K562 (cell line): Measurements from ENCODE around the gene KRR1. TPM values are rescaled to one million over a fixed set of nuclear protein-coding genes. Genes with fewer than 3 reads are reported as not detected.

Source experiments
- ATAC-seq: fragments of 200-7000 bp; cut with Tn5 transposase; 3 replicates; pipeline ENCODE4 v1.9.1; 2020; ENCODE audit warnings: moderate library complexity
- BruUV-seq: library from RNA; stranded (reverse); fragments of 400-500 nt; replicated peaks from 2 replicates; lab custom pipeline; 2021; lab: Mats Ljungman, UMichigan
- CTCF ChIA-PET: fragments of 300-600 bp; formaldehyde crosslinking; extraction: SDS; loops from one replicate; lab custom pipeline; 2021; ENCODE audit warnings: low intra/inter-chr PET ratio; lab: Yijun Ruan, JAX
- POLR2A ChIA-PET: fragments of 300-600, 350-650 bp; sonication (Branson Sonifier 250); formaldehyde crosslinking; extraction: SDS; loops from one replicate; lab custom pipeline; 2021; ENCODE audit warnings: antibody characterized with exemption, inconsistent platforms; lab: Yijun Ruan, JAX
- DNase-seq, 4 experiments: peaks; one replicate each; pipeline versions ENCODE4 v3.0.0 to v3.0.0-alpha.2; 2011 to 2018; ENCODE audit warnings: low spot score in 3 of 4, mixed read lengths in 3 of 4; ENCODE audit errors: extremely low read depth in 1 of 4
- FAIRE-seq: peaks from 2 replicates; lab custom pipeline; 2011; peaks lifted over from hg19 to GRCh38; lab: Jason Lieb, UNC
- H2AFZ ChIP-seq: 2 replicates; pipeline ENCODE4 v1.6.0; 2011; ENCODE audit warnings: low read depth, low read length, control low read depth, inconsistent platforms
- H3K27ac ChIP-seq: fragments of 200-600 bp; 3 replicates; pipeline ENCODE4 v1.8.0; 2011; ENCODE audit warnings: low read depth, mild to moderate bottlenecking, control low read depth, inconsistent platforms, low read length, moderate library complexity, mixed read lengths; ENCODE audit errors: extremely low read depth
- H3K27me3 ChIP-seq, 2 experiments: fragments of 300-600 bp in 1 of 2; 2 replicates in 1 of 2; 3 replicates in 1 of 2; pipeline versions ENCODE4 v1.6.0 to v1.8.0; 2011; ENCODE audit warnings: inconsistent platforms in 2 of 2, low read length in 2 of 2, mild to moderate bottlenecking in 1 of 2, mixed read lengths in 1 of 2, moderate library complexity in 1 of 2; ENCODE audit not compliant: control insufficient read depth in 2 of 2, insufficient read depth in 2 of 2
- H3K36me3 ChIP-seq: fragments of 300-600 bp; 3 replicates; pipeline ENCODE4 v1.8.0; 2011; ENCODE audit warnings: mild to moderate bottlenecking, low read length, inconsistent platforms; ENCODE audit not compliant: control insufficient read depth, insufficient read depth
- H3K4me1 ChIP-seq, 2 experiments: fragments of 200-600 bp in 1 of 2; replicated peaks in 1 of 2; 2 replicates in 1 of 2; 3 replicates in 1 of 2; pipeline versions ENCODE4 v1.5.1 to v1.8.0; 2011; ENCODE audit warnings: inconsistent platforms in 2 of 2, low read length in 2 of 2, mild to moderate bottlenecking in 1 of 2, mixed read lengths in 1 of 2, moderate library complexity in 1 of 2; ENCODE audit not compliant: control insufficient read depth in 2 of 2, insufficient read depth in 2 of 2
- H3K4me2 ChIP-seq: 2 replicates; pipeline ENCODE4 v1.6.1; 2011; ENCODE audit warnings: low read length, control low read depth, inconsistent platforms, mixed read lengths; ENCODE audit not compliant: insufficient read depth
- H3K4me3 ChIP-seq: fragments of 200-600 bp; sonication (generic), shearing (Covaris generic); 2 replicates; pipeline ENCODE4 v1.5.1; 2016; ENCODE audit warnings: control low read depth, inconsistent platforms
- H3K79me2 ChIP-seq: fragments of 200-600 bp; 3 replicates; pipeline ENCODE4 v1.8.0; 2011; ENCODE audit warnings: low read length, inconsistent platforms; ENCODE audit not compliant: control insufficient read depth, insufficient read depth
- H3K9ac ChIP-seq, 2 experiments: 2 replicates each; pipeline versions ENCODE4 v1.6.0 to v1.6.1; 2011; ENCODE audit warnings: low read depth in 2 of 2, low read length in 2 of 2, control low read depth in 1 of 2, inconsistent platforms in 1 of 2, mild to moderate bottlenecking in 1 of 2, mixed read lengths in 1 of 2; ENCODE audit not compliant: insufficient read depth in 1 of 2
- H3K9me1 ChIP-seq: one replicate; pipeline ENCODE4 v1.6.0; 2011; ENCODE audit warnings: inconsistent platforms, mild to moderate bottlenecking, low read length, moderate library complexity; ENCODE audit not compliant: control insufficient read depth, insufficient read depth
- H3K9me3 ChIP-seq: replicated peaks from 2 replicates; pipeline ENCODE4 v1.5.1; 2011; ENCODE audit warnings: low read depth, low read length, inconsistent platforms; ENCODE audit not compliant: control insufficient read depth, insufficient read depth
- H4K20me1 ChIP-seq: replicated peaks from 2 replicates; pipeline ENCODE4 v1.6.1; 2011; ENCODE audit warnings: low read length, inconsistent platforms, mixed read lengths; ENCODE audit not compliant: control insufficient read depth, insufficient read depth
- BRCA1 ChIP-seq, 2 experiments: fragments of 450-650 bp in 1 of 2; sonication (generic) in 1 of 2; formaldehyde crosslinking in 1 of 2; IDR thresholded peaks; 2 replicates each; pipeline versions ENCODE4 v1.5.0 to v1.6.1; 2017 to 2020; ENCODE audit warnings: mild to moderate bottlenecking in 1 of 2, missing genetic modification reagents in 1 of 2
- CHAMP1 ChIP-seq: fragments of 450-650 bp; IDR thresholded peaks from 2 replicates; pipeline ENCODE4 v1.6.1; 2016; ENCODE audit warnings: mild to moderate bottlenecking
- CTBP1 ChIP-seq: fragments of 450-650 bp; IDR thresholded peaks from 2 replicates; pipeline ENCODE4 v1.6.1; 2016; ENCODE audit warnings: borderline replicate concordance
- HEY1 ChIP-seq: fragments of 250-450 bp; sonication (Bioruptor Pico); IDR thresholded peaks from 2 replicates; pipeline ENCODE4 v1.5.0; 2020; ENCODE audit warnings: mild to moderate bottlenecking, moderate library complexity, borderline replicate concordance
- NFYB ChIP-seq: IDR thresholded peaks from 2 replicates; pipeline ENCODE4 v1.6.1; 2011; ENCODE audit warnings: mild to moderate bottlenecking, moderate library complexity; ENCODE audit not compliant: insufficient read length; ENCODE audit errors: extremely low read depth
- PREB ChIP-seq: sonication (generic); formaldehyde crosslinking; IDR thresholded peaks from 2 replicates; pipeline ENCODE4 v1.8.1; 2023; ENCODE audit warnings: mild to moderate bottlenecking, missing genetic modification reagents
- RBM39 ChIP-seq: fragments of 200-400 bp; formaldehyde crosslinking; optimal IDR thresholded peaks from 2 replicates; pipeline ENCODE3; 2018; ENCODE audit warnings: low read depth, low read length
- TSC22D4 ChIP-seq: fragments of 450-650 bp; IDR thresholded peaks from 2 replicates; pipeline ENCODE4 v1.6.1; 2016; ENCODE audit warnings: missing genetic modification characterization, missing biosample characterization, control low read depth
- ZBED1 ChIP-seq: IDR thresholded peaks from 2 replicates; pipeline ENCODE4 v1.6.1; 2014
- WGBS: fragments of 100-300 bp; shearing (Covaris generic); methylation state at CpG from one replicate; pipeline ENCODE4 v1.1.6; 2016; ENCODE audit warnings: low coverage, mixed read lengths; ENCODE audit not compliant: insufficient coverage; ENCODE audit errors: missing lambda C conversion rate; 5-methylcytosine and 5-hydroxymethylcytosine counted together
- in situ Hi-C: fragments of 300-500 bp; cut with MboI; formaldehyde crosslinking; loops from 4 replicates; pipeline ENCODE4 v1.15.0; 2018; ENCODE audit warnings: inconsistent platforms, mixed read lengths
- intact Hi-C: fragments of 100-400 bp; cut with micrococcal nuclease; formaldehyde crosslinking; loops from 2 replicates; pipeline ENCODE4 v1.14.2; 2022
- polyA plus RNA-seq, 8 experiments: library from polyadenylated mRNA; depleted of rRNA in 4 of 8; stranded (reverse) in 5 of 8; unstranded in 3 of 8; fragments of >200 nt; fragmentation: Nextera tagmentation in 2 of 8; fragmentation: Illumina TruSeq in 1 of 8; extraction: Ambion mirVana in 2 of 8; extraction: Trizol in 1 of 8; gene quantifications; 2 replicates each; pipeline versions ENCODE4 v1.2.1 to v1.2.3, GENCODE V29; 2011 to 2014; ENCODE audit warnings: inconsistent platforms in 1 of 8, missing spikeins in 1 of 8
- total RNA-seq, 7 experiments: library from RNA; depleted of rRNA in 6 of 7; stranded (reverse); fragments of >200 nt in 6 of 7; fragmentation: Illumina TruSeq in 2 of 7; extraction: Trizol in 2 of 7; gene quantifications; 2 replicates each; pipeline versions ENCODE4 v1.2.1 to v1.2.3, GENCODE V29; 2011 to 2021; ENCODE audit warnings: low replicate concordance in 1 of 7
- TF ChIP-seq, protein P1 (sequence below), 2 experiments: fragments of 450-650 bp; formaldehyde crosslinking in 1 of 2; IDR thresholded peaks; 2 replicates each; pipeline versions ENCODE4 v1.4.0 to v1.6.1; 2014 to 2020; ENCODE audit warnings: mild to moderate bottlenecking in 2 of 2, borderline replicate concordance in 1 of 2, low read depth in 1 of 2

Gene KRR1
- total and polyA plus RNA-seq, 9 of the 15 experiments (the other 6 are each of a cell fraction or from before 2014, with no cell fraction given): 42.6 to 102 (median 61.0) TPM

GRCh38 chr12:75483431-75483830 lies 28.0 kb downstream of the KRR1 start:
- in situ Hi-C loops (loop anchor here (10.0 kb wide), 1 partner anchor 149 kb away; the partner anchor contains the start of genes CAPS2 and GLIPR1L1), intact Hi-C loops (loop anchor here (5.0 to 10.0 kb wide), 3 partner anchors 151 to 971 kb away; partner anchors contain the start of genes BBS10, CAPS2 and GLIPR1L1)
- CTCF ChIA-PET: no interaction called here
- no peak for DNase-seq
- Histone ChIP-seq H2AFZ (no peak overlapping the region), H3K4me1 (peaks cover 0 to 6% of the 10 kb centered on the region in 2 experiments; a peak in 4 of 5 replicates), H3K9ac (no peak overlapping the region), H3K79me2 (no peaks in the 10 kb centered on the region), H3K4me3 (no peak overlapping the region), H3K9me3 (no peaks in the 10 kb centered on the region), H4K20me1 (no peaks in the 10 kb centered on the region), H3K27ac (no peak overlapping the region), H3K4me2 (no peak overlapping the region), H3K36me3 (no peaks in the 10 kb centered on the region), H3K9me1 (no peaks in the 10 kb centered on the region), H3K27me3 (no peaks in the 10 kb centered on the region)
- no peak for ATAC-seq
- BruUV-seq: no TSS peak
- no peak for FAIRE-seq
- 40% methylated on average over 2 of the region's 2 CpGs for WGBS
- POLR2A ChIA-PET: interaction anchor here (0.8 to 1.5 kb wide), 3 partner anchors 9 to 14 kb away, joined by 3 to 7 read pairs (median 5); no protein-coding TSS in a partner anchor
- TF ChIP-seq BRCA1 (IDR thresholded peaks at IDR 0.05) (no peak), BRCA1 (CRISPR knock-in tag; IDR thresholded peaks at IDR 0.05) (no peak), ZBED1 (no peak), NFYB (no peak), TSC22D4 (tag) (no peak), CTBP1 (no peak), PREB (CRISPR knock-in tag) (no peak), CHAMP1 (no peak), HEY1 (CRISPR knock-in tag) (no peak), RBM39 (no peak)
- TF ChIP-seq, protein P1, sequence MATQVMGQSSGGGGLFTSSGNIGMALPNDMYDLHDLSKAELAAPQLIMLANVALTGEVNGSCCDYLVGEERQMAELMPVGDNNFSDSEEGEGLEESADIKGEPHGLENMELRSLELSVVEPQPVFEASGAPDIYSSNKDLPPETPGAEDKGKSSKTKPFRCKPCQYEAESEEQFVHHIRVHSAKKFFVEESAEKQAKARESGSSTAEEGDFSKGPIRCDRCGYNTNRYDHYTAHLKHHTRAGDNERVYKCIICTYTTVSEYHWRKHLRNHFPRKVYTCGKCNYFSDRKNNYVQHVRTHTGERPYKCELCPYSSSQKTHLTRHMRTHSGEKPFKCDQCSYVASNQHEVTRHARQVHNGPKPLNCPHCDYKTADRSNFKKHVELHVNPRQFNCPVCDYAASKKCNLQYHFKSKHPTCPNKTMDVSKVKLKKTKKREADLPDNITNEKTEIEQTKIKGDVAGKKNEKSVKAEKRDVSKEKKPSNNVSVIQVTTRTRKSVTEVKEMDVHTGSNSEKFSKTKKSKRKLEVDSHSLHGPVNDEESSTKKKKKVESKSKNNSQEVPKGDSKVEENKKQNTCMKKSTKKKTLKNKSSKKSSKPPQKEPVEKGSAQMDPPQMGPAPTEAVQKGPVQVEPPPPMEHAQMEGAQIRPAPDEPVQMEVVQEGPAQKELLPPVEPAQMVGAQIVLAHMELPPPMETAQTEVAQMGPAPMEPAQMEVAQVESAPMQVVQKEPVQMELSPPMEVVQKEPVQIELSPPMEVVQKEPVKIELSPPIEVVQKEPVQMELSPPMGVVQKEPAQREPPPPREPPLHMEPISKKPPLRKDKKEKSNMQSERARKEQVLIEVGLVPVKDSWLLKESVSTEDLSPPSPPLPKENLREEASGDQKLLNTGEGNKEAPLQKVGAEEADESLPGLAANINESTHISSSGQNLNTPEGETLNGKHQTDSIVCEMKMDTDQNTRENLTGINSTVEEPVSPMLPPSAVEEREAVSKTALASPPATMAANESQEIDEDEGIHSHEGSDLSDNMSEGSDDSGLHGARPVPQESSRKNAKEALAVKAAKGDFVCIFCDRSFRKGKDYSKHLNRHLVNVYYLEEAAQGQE (IDR thresholded peaks at IDR 0.05; ENCODE audit: borderline replicate concordance): no peak
- TF ChIP-seq, protein P1 (CRISPR knock-in tag; IDR thresholded peaks at IDR 0.05; ENCODE audit: low read depth): no peak
